ENCODE measurements around the gene CDC25B.
A peak's percentile ranks its signal among the peaks of the same experiment; 100 is the strongest.

The CDC25B gene

GRCh38 chr20:3846740-3847428 lies 50.8 kb downstream of the CDC25B start, which contains the start of gene MAVS:
Gene MAVS, plus strand, starts transcription at chr20:3846834. Its CDS starts 7,791 bp downstream, at chr20:3854625.
- no peaks in the 10 kb centered on the region for H3K27me3 ChIP-seq (replicated peaks)
- H3K27ac ChIP-seq: peak within 1 kb of the TSS; percentile 55
- TF ChIP-seq CTCF (IDR thresholded peaks at IDR 0.05; ENCODE audit: low read depth, low read length, missing control alignments): no peak
- in situ Hi-C loops (cut with HindIII; ENCODE audit: low pct_ligation_motif_present, low sequenced_read_pairs): no loop called here
- DNase-seq: peak; percentile 39
- peak within 1 kb of the TSS; percentile 90 for H3K4me3 ChIP-seq (ENCODE audit: low read depth, low read length)
- no peaks in the 10 kb centered on the region for H3K36me3 ChIP-seq (replicated peaks)

DNA sequence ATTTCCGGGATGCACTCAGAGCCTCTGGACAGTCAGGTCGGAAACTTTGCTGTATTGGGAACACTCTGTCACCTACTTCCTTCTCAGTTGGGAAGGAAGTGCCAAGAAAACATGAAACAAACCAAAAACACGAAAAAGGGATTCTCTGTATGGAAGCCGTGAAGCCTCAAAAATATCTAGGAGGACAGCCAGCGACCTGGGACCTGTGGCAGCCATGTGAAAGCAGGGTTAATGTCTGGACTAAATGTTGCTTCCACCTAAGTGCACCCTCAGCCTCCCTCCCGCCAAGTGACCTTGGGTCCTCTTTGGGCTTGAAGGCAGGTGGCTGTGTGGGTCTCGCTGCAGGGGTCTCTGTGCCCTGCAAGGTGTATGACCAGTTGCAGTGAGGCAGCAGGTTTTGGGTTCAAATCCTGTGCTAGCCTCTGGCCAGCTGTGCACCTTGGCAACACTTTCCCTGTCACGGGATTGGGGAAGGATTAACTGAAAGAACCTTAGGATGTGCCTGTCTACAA lies 51.4 kb downstream of the CDC25B start:
- in situ Hi-C loops (cut with HindIII; ENCODE audit: low pct_ligation_motif_present, low sequenced_read_pairs): no loop called here
- H3K27me3 ChIP-seq (replicated peaks): no peaks in the 10 kb centered on the region
- no peak for DNase-seq
- H3K4me3 ChIP-seq (ENCODE audit: low read depth, low read length): peak overlapping the region; percentile 90
- TF ChIP-seq CTCF (IDR thresholded peaks at IDR 0.05; ENCODE audit: low read depth, low read length, missing control alignments): no peak
- H3K36me3 ChIP-seq (replicated peaks): no peaks in the 10 kb centered on the region
- peak overlapping the region; percentile 55 for H3K27ac ChIP-seq

GRCh38 chr20:3848565-3848964 lies 52.5 kb downstream of the CDC25B start:
- in situ Hi-C loops (cut with HindIII; ENCODE audit: low pct_ligation_motif_present, low sequenced_read_pairs): no loop called here
- Histone ChIP-seq H3K27ac (no peak overlapping the region), H3K4me3 (ENCODE audit: low read depth, low read length) (no peak overlapping the region), H3K36me3 (replicated peaks) (no peaks in the 10 kb centered on the region), H3K27me3 (replicated peaks) (no peaks in the 10 kb centered on the region)
- DNase-seq: no peak
- TF ChIP-seq CTCF (IDR thresholded peaks at IDR 0.05; ENCODE audit: low read depth, low read length, missing control alignments): no peak

DNA sequence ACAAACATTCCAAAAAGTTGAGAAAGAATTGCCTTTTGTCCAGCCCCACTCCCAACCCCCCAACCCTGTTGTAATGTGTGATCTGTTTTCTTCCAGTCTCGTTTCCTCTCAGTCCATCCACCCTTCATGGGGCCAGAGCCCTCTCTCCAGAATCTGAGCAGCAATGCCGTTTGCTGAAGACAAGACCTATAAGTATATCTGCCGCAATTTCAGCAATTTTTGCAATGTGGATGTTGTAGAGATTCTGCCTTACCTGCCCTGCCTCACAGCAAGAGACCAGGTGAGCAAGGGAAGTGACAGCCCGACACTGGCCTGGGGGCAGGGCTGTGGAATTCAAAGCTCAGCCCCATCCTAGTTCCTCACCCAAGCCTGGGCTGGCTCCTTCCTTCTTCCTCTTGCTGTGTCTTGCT lies 58.4 kb downstream of the CDC25B start:
- H3K27me3 ChIP-seq (replicated peaks): no peaks in the 10 kb centered on the region
- in situ Hi-C loops (cut with HindIII; ENCODE audit: low pct_ligation_motif_present, low sequenced_read_pairs): no loop called here
- TF ChIP-seq CTCF (IDR thresholded peaks at IDR 0.05; ENCODE audit: low read depth, low read length, missing control alignments): no peak
- H3K27ac ChIP-seq: no peak overlapping the region
- no peak overlapping the region for H3K4me3 ChIP-seq (ENCODE audit: low read depth, low read length)
- no peak for DNase-seq
- peaks cover 33% of the 10 kb centered on the region for H3K36me3 ChIP-seq (replicated peaks)
